HG03135 (cell line): Measurements from ENCODE around the gene WASF1.
"Not testable (repeated sequence)": the region's sequence is repeated elsewhere in the genome, so short reads cannot be mapped to it uniquely, and the experiment has no call there.

Source experiments
- ATAC-seq: cut with Tn5 transposase; IDR thresholded peaks from one replicate; pipeline ENCODE4 v1.9.1; 2021; ENCODE audit warnings: mild to moderate bottlenecking, moderate library complexity; ENCODE audit not compliant: unreplicated experiment

WASF1 gene

DNA sequence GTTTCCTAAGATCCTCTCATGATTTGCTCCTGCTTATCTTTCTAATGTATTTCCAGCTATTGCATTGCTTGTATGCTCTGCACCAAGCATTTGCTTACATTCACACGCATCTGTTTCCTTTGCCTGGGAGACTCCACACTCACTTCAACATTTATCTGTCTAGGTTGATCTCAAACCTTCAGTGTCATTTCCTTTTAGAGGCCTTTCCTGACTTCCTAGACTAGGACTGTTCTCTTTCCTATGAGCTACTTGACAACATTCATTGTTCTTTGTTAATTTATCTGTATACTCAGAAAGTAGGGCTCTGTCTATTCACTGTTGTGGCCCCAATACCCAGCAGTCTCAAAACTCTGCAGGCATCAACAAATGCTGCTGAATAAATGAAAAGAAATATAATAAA is 84.4 kb downstream of the WASF1 start:
- no peak for ATAC-seq

DNA sequence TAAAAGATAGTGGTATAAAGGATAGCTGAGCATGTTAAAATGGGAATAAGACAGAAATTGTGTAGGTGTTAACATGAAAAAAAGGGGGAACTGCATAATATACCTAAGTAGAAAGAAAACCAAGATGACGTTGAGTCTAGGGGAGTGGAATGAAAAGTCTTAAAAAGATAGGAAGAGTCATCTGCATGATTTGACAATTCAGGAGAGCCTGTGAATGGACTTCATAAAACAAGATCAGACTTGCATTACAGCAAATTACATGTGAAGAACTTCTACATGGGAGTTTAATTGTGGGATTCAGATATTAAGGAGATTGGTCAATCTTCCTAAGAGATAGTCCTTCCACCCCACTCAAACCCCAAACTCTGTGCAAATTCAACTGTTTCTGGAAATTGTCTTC is 85.5 kb downstream of the WASF1 start:
- ATAC-seq: no peak

DNA sequence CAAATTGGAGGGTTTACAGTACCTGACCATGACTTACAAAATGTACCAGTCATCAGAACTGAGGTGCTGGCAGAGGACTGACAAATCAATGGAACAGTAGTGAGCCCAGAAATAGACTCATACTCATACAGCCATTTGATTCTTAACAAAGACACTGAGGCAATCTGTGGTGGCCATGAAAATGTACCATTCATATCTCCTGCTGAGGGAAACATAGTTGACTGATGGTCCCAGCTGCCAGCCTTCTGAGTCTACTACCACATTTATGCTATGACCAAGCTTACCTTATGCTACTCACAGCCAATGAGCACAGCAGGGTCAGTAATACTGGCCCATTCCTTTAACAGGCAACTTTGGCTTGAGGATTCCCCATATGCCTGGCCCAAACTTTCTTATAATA is 88.6 kb downstream of the WASF1 start:
- no peak for ATAC-seq

DNA sequence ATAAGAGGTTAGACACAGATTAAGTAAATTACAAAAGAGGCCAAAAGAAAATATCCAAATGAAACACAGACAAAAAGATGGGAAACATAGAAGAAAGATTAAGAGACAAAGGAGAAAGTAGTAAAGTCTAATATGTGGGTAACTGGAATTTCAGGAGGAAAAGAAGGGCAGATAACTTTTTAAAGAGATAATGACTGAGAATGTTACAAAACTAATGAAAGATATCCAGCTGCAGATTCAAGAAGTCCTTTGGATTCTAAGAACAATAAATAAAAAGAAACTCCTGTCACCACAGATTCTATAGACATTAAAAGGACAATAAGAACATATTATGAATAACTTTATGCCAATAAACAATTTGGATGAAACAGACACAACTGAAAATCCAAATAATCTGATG is 90.1 kb downstream of the WASF1 start:
- no peak for ATAC-seq

DNA sequence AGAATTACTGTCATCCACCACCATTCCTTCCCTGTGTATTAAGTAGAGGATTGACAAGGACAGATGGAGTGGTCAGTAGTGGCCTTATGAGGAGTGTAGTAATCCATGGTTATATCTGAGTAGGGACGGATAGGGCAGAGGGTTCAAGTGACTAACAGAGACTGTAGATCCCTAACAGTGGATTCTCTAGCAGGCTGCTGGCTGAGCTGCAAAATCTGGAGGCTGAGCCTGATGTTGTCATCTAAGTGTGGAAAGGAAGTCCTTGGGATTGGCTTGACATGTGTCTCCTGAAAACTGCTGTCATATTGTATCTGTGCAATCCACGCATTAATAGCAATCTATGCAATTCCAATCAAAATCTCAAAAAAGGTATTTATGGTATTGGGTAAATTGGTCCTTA is 94.2 kb downstream of the WASF1 start:
- ATAC-seq: no peak

DNA sequence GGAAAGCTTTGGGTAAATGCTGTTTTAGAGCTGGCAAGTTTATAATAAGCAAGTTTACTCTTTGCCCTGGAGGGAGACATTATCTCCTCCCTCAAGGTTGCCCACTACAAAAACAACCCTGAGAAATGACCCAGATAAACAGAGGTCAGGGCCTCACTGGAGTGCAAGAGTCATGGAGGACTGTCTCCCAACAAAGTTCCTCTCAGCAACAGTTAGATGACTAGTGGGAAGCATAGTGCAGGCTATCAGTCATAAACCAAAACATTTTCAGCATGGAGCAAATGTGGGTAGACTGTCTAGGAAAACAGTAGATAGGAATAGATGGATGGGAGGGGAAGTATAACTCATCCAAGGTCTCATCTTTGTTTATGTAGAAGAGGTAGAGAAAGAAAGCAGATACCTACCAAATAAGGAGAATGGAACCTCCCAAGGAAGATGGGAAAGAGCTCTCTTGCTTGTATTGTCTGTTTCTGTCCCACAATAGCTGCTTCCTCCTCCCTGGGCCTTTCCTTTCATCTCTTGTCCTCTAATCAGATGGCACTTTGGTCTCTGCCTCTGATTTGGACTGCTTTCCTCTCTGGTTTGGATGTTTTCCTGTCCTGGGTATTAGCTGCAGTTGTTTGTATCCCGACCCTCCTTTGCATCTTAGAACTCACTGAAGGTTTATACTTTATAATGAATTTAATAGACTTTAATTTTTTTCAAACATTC is 95.4 kb downstream of the WASF1 start:
- ATAC-seq: no peak

DNA sequence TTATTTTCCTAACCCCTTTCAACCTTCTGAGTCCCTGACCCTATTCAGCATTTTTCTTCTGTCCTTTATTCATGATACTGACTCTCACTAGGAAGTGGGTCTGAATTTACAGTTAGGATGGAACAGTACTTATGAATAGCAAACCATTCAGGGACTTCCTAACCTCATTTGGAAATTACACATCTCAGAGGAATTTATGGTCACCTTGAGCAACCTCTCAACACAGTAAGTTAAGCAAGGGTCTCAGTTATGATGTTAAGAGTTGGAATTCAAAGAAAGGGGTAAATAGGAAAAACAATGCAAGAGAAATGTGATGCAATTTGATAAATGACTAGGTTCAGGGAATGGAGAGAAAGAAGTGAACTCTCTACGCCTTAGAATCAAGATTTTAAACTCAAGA is 104.1 kb downstream of the WASF1 start:
- ATAC-seq: no peak

DNA sequence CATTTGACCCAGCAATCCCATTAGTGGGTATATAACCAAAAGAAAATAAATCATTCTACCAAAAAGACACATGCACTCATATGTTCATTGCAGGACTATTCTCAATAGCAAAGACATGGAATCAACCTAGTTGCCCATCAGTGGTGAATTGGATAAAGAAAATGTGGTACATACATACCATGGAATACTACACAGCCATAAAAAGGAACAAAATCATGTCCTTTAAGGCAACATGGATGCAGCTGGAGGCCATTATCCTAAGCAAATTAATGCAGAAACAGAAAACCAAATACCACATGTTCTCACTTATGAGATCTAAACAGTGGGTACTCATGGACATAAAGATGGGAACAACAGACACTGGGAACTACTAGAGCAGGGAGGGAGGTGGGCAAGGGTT is 106.0 kb downstream of the WASF1 start:
- not testable (repeated sequence) for ATAC-seq

DNA sequence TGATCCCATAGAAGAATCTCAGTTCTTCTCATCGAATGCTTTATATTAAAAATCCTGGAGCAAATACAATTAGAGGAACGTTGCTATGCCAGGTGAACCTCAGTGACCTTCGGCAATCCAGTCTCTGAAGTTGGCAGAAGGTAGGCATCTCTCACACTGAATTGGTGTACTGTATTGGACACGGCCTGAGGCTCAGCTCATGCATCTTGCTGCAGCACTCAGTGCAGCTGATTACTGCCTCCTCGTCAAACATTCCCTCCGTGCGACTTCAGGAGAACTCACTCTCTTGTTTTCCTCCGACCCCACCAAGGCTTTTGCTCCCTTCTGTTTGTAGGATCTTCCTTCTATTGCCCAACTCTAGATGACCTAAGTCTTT is 110.9 kb downstream of the WASF1 start:
- no peak for ATAC-seq

DNA sequence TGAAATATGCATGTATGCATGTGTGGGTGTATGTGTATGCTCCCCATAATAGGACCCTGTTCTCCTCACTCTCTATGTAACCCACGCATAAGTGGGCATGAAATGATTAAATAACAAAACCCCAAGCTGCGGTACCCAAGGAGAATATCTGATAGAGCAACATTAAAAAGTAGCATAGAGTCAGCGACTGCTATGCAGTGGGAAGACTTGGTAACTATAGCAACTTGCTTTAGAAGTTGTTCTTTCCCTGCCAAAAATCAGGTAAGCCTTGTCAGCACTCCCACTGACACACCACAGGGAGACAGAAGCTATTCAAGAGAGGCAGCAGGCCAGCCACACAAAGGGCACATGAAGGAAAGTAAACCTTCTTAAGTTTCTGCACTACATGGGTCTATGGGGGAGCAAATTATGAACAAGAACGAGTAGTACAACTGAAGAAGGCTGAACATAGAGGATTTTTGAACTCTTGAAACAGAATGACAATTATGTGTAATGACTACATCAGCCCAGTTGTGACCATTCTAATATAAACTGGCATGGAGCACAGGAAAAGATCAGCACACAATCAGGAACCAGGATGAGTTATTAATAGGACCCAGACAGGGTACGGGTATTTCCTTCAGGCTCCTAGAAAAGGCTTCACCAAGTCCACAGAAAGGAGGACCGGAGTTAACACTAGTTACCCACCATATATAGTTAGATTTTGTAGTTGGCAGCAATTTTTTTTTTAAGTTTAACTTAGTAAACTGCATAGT is 111.5 kb downstream of the WASF1 start:
- no peak for ATAC-seq

DNA sequence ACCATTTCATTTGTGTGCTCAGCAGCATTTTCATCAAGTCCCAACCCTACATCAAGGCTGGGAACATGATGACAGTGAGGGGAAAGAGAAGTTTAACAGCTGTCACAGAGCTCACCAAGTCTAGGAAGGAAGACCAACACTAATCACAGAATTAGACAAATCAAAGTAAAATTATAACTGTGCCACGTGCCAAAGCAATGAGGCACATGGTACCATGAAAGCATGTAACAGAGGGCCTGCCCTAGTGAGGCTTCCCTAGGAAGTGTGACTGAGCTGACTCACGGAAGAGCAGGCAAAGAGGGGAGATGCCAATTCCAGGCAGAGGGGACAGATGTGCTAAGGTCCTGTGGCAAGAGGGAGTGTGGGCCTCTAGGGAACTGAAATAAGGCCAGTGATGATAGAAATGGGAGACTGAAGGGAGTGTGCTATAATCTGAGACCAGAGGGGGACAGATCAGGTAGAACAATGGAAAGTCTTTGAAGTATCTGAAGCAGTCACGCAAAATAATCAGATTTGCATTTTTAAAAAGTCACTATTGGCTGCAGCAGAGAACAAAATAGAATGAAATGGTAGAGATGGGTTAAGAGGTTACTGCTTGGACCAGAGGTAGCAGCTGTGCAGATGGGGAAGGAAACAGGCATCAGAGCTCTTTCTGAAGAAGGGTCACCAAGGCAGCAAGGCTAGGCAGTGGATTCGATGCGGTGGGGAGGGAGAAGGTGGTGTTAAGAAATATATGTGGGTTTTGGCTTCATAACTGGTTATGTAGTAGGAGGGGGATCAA is 114.5 kb downstream of the WASF1 start:
- ATAC-seq: no peak

DNA sequence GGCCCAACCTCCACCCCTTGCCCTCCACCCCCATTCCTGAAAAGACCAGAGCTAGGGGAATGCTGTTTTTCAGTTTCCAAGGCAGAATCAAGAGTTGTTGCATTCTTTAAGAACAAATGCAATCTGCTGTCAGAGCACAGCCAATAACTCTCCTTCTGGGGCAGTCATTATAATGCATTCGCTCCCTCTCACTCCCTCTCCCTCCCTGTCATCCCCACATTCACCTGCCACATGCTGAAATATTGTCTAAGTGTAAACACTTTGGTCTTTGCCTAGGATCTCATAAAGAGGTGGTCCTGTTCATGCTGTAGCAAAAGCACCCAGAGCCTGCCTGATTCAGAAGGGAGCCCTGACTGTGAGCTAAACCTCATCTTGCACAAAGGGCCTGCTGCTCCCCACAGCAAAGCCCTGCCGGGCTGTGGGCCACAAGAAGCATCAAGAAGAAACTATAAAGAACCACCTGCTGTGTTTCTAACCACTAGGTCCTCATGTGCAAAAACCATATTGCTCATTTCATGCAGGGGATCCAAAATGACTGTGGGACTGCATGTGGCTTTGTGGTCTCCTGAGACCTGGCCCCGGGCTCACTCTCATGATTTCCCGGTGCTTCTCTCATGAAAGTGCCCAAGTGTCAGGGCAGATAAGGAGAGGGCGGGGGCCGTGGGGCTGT is 115.7 kb downstream of the WASF1 start:
- ATAC-seq: no peak

DNA sequence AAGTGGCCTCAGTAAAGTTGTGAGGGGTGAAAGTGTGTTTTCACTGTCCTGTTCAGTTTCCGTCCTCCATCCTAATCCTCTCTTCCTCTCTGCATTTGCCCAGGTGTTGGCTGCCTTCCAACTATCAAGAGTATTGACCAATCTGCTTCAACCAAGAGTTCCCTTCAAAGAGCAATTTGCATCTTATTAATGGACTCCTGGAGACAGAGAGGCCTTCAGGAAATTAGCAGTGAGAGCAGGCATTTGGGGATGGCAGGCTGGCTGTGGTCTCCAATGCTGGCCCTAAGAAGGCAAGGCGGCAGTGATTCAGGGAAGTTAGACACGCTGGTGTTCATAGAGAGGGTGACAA is 124.1 kb downstream of the WASF1 start:
- no peak for ATAC-seq

DNA sequence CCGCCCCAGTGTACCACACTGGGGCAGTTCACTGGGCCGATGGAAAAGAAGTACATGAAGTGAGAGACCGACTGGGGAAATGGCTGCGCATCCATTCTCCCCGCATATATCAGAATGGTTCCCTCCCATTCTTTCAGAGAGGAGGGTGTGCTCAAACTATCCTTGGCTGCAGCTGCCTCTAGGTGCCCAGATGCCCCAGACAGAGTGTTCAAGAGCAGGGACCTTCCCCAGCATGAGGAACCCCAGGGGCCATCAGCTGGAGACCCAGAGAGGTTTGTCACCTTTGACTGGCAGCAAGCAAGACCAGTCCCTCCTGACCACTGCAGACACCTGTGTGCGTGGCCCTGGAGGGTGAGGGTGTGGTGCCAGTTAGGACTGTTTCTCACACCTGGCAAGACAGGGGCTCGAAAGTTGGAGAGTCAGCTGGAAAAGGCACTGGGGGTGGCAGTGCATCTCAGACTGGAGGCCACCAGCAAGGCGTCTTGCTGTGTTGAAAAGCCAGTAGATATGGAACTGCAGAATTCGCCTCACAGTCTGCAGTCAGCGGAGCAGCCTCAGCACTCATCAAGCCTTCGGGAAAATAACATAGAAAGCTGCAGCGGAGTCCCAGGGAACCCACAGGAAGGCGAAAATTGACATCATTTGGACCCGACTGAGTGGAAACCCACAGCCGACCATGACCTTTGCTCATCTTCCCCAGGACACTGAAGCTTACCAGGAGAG is 124.6 kb downstream of the WASF1 start:
- no peak for ATAC-seq

DNA sequence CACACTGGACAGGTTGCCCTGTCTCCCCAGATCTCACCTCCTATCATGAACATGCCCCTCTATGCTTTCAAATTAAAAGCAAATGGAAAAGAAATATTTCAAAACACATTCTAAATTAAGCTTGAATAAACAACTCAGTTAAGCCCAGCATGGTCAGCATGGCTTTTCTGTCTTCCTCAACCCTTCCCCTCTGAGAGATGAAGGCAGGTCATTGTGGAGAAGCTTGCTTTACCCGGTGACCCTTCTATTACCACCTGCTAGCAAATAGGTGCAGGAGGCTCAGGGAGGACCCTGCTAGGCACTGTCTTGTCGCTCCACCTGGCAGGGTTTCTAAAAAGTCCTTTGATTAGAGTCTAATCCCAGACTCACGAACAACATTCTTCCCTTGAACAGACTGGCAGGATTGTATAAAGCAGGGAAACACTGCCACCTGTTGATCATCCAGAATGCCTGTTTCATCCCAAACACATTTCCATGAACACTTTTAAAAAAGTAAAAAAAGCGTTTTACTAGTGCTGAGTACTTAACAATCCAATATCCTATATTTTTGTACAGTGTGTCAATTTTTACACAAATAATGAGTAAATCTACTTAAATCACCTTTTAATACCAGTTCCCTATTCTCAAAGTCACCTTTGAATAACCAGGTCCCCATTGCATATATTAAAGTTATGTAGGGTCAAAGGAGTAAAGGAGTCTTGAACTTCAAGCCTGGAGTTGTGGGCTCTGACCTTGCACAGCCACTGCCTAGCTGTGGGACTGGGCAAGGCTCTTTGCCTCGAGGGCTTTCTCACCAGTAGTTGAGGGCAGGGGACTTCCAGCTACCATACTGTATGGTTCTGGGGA is 125.9 kb downstream of the WASF1 start:
- ATAC-seq: no peak

DNA sequence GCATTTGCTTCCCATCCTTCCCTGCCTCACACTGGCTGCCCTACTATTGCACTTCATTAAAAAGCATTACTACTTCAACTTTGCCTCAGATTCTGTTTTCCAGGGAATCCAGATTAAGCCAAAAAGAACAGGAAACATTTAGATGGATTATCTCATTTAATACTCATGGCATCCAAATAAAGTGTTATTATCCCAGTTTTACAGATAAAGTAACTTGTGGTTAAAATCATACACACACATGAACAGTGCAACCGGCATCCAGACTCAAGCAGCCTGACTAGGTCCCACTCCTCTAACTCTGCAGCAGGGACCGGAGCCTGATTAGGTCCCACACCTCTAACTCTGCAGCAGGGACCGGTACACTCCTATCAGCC is 129.0 kb downstream of the WASF1 start:
- ATAC-seq: no peak
